H1 (cell line): ENCODE results near the gene PAGE4. TPM values are rescaled to one million over a fixed set of nuclear protein-coding genes. Genes with fewer than 3 reads are reported as not detected.

Experiments used
- ASH2L ChIP-seq: fragments of 200-600, 300-600 bp; sonication (generic); IDR thresholded peaks from one replicate; pipeline ENCODE4 v1.7.1; 2017; ENCODE audit warnings: low read length
- BCL11A ChIP-seq, 2 experiments: IDR thresholded peaks; one replicate each; pipeline ENCODE4 v1.6.1; 2011; ENCODE audit warnings: low read depth in 2 of 2, low read length in 2 of 2, mild to moderate bottlenecking in 2 of 2
- CHD2 ChIP-seq: IDR thresholded peaks from 2 replicates; pipeline ENCODE4 v1.6.1; 2012; ENCODE audit warnings: low read length, improper control_type of control experiment
- CHD7 ChIP-seq: fragments of 300-600 bp; sonication (generic); IDR thresholded peaks from 2 replicates; pipeline ENCODE4 v1.7.1; 2012; ENCODE audit warnings: low read length, moderate library complexity, mild to moderate bottlenecking, inconsistent platforms; ENCODE audit not compliant: insufficient replicate concordance
- EGR1 ChIP-seq: IDR thresholded peaks from 2 replicates; pipeline ENCODE4 v1.6.1; 2011; ENCODE audit warnings: low read depth, low read length, borderline replicate concordance
- HDAC2 ChIP-seq, 2 experiments: fragments of 300-600 bp in 1 of 2; sonication (generic) in 1 of 2; IDR thresholded peaks; 2 replicates each; pipeline ENCODE4 v1.6.1; 2011 to 2012; ENCODE audit warnings: low read depth in 2 of 2, low read length in 2 of 2, mild to moderate bottlenecking in 2 of 2, moderate library complexity in 2 of 2, borderline replicate concordance in 1 of 2, inconsistent platforms in 1 of 2
- JUND ChIP-seq: IDR thresholded peaks from 2 replicates; pipeline ENCODE4 v1.6.1; 2011; ENCODE audit warnings: mild to moderate bottlenecking, improper control_type of control experiment, low read length
- NRF1 ChIP-seq: IDR thresholded peaks from 2 replicates; pipeline ENCODE4 v1.6.1; 2011; ENCODE audit warnings: mild to moderate bottlenecking, low read depth, low read length, improper control_type of control experiment
- RBBP5 ChIP-seq: IDR thresholded peaks from 2 replicates; pipeline ENCODE4 v1.7.1; 2012; ENCODE audit warnings: low read depth, mild to moderate bottlenecking, inconsistent platforms, low read length, moderate library complexity, borderline replicate concordance
- SP1 ChIP-seq: IDR thresholded peaks from 2 replicates; pipeline ENCODE4 v1.6.1; 2011; ENCODE audit warnings: low read depth, low read length
- SP4 ChIP-seq: IDR thresholded peaks from 2 replicates; pipeline ENCODE4 v1.6.1; 2012; ENCODE audit warnings: low read length, inconsistent platforms
- TBP ChIP-seq: IDR thresholded peaks from 2 replicates; pipeline ENCODE4 v1.6.1; 2011; ENCODE audit warnings: low read depth, low read length, improper control_type of control experiment
- polyA plus RNA-seq, 7 experiments: library from polyadenylated mRNA; depleted of rRNA in 3 of 7; stranded (reverse) in 5 of 7; unstranded in 2 of 7; fragments of >200 nt in 5 of 7; fragments of 200-250 nt in 2 of 7; gene quantifications; 1 replicate in 5 of 7; 2 replicates in 1 of 7; 4 replicates in 1 of 7; pipeline versions ENCODE4 v1.2.1 to v1.2.3, GENCODE V29; 2011 to 2013; ENCODE audit warnings: missing spikeins in 2 of 7, mixed read lengths in 2 of 7
- total RNA-seq: library from RNA; stranded (reverse); fragmentation: NEBNext Ultra II Directional; extraction: Animal tissue kit (Norgen Biotek cat#: 25700); gene quantifications from 2 replicates; pipeline ENCODE4 v1.2.1, GENCODE V29; 2021
- TF ChIP-seq, protein P1 (sequence below): IDR thresholded peaks from 2 replicates; pipeline ENCODE4 v1.6.1; 2012; ENCODE audit warnings: inconsistent platforms

PAGE4 gene
- total and polyA plus RNA-seq, 2 of the 8 experiments (the other 6 are each of a cell fraction or from before 2014, with no cell fraction given), result 0.53 TPM; not detected in 1

- no peak for TF ChIP-seq JUND
- TF ChIP-seq CHD2, result no peak
- no peak for TF ChIP-seq RBBP5
- no peak for TF ChIP-seq SP1
- TF ChIP-seq EGR1, result no peak
- no peak for TF ChIP-seq ASH2L
- TF ChIP-seq BCL11A (IDR thresholded peaks at IDR 0.05; ENCODE audit: low read depth in 2 of 2, low read length in 2 of 2), result no peak
- no peak for TF ChIP-seq SP4
- no peak for TF ChIP-seq CHD7
- TF ChIP-seq HDAC2 (IDR thresholded peaks at IDR 0.05; ENCODE audit: borderline replicate concordance in 1 of 2, low read depth in 2 of 2, low read length in 2 of 2), result no peak
- TF ChIP-seq TBP, result no peak
- TF ChIP-seq NRF1, result no peak
- TF ChIP-seq, protein P1, sequence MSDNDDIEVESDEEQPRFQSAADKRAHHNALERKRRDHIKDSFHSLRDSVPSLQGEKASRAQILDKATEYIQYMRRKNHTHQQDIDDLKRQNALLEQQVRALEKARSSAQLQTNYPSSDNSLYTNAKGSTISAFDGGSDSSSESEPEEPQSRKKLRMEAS, result 0 out of 2 replicates have a peak, but pooled peaks have one; percentile 13
Observed at GRCh38 chrX:49829016-49829415, at the start of gene PAGE4 (continued).
